SKM-1 (cell line): ENCODE results near the gene DHX35.
"Not testable (repeated sequence)": the region's sequence is repeated elsewhere in the genome, so short reads cannot be mapped to it uniquely, and the experiment has no call there.

Experiments
- DNase-seq: peaks from one replicate; lab custom pipeline; 2025; ENCODE audit not compliant: unreplicated experiment; lab: John Stamatoyannopoulos, UW

DHX35 gene

GRCh38 chr20:38939686-38940085 is 22.5 kb upstream of the DHX35 start:
- no peak for DNase-seq

- DNase-seq: no peak
Observed at GRCh38 chr20:38940644-38941043, 21.5 kb upstream of the DHX35 start.

GRCh38 chr20:38941726-38942389 is 20.3 kb upstream of the DHX35 start:
- DNase-seq: no peak

- DNase-seq: no peak
Observed at GRCh38 chr20:38945012-38945411, 17.1 kb upstream of the DHX35 start.

- no peak for DNase-seq
Observed at GRCh38 chr20:38946836-38947235, 15.3 kb upstream of the DHX35 start.

GRCh38 chr20:38947931-38948362 is 14.2 kb upstream of the DHX35 start:
- no peak for DNase-seq

GRCh38 chr20:38950254-38950653 is 11.9 kb upstream of the DHX35 start:
- DNase-seq: no peak

- no peak for DNase-seq
Observed at GRCh38 chr20:38951611-38952010, 10.5 kb upstream of the DHX35 start.

- no peak for DNase-seq
Observed at GRCh38 chr20:38952153-38952552, 10.0 kb upstream of the DHX35 start.

GRCh38 chr20:38953630-38954340 is 8.4 kb upstream of the DHX35 start:
- no peak for DNase-seq

- no peak for DNase-seq
Observed at GRCh38 chr20:38957235-38957876, 4.8 kb upstream of the DHX35 start.

GRCh38 chr20:38957915-38958485 is 4.1 kb upstream of the DHX35 start:
- DNase-seq: no peak

GRCh38 chr20:38960187-38960687 is 1.9 kb upstream of the DHX35 start:
- not testable (repeated sequence) for DNase-seq

- no peak for DNase-seq
Observed at GRCh38 chr20:38961530-38962043, 557 bp upstream of the DHX35 start.

GRCh38 chr20:38962928-38963401 is 821 bp downstream of the DHX35 start:
- no peak for DNase-seq

- no peak for DNase-seq
Observed at GRCh38 chr20:38963745-38964144, 1.6 kb downstream of the DHX35 start.

- no peak for DNase-seq
Observed at GRCh38 chr20:38965264-38965663, 3.1 kb downstream of the DHX35 start.

GRCh38 chr20:38968090-38968489 is 5.9 kb downstream of the DHX35 start:
- no peak for DNase-seq

- no peak for DNase-seq
Observed at GRCh38 chr20:38969708-38970107, 7.6 kb downstream of the DHX35 start.

GRCh38 chr20:38970302-38970701 is 8.2 kb downstream of the DHX35 start:
- DNase-seq: no peak

GRCh38 chr20:38973107-38973506 is 11.0 kb downstream of the DHX35 start:
- DNase-seq: no peak
